WTC11 (cell line): ENCODE measurements around the gene RPS24. TPM values are rescaled to one million over a fixed set of nuclear protein-coding genes. Genes with fewer than 3 reads are reported as not detected.

Experiments used
- ATAC-seq: fragments of 200-7000 bp; cut with Tn5 transposase; 2 replicates; pipeline ENCODE4 v1.10.0; 2021; ENCODE audit warnings: mild to moderate bottlenecking, moderate library complexity
- CTCF ChIA-PET: fragments of 300-600 bp; sonication (Branson Sonifier 250); formaldehyde crosslinking; loops from one replicate; lab custom pipeline; 2021; ENCODE audit warnings: antibody characterized with exemption; lab: Charles Lee
- POLR2A ChIA-PET: fragments of 350-600 bp; sonication (Branson Sonifier 250); formaldehyde crosslinking; loops from one replicate; lab custom pipeline; 2021; ENCODE audit warnings: antibody characterized with exemption; lab: Charles Lee
- DNase-seq: peaks from one replicate; pipeline ENCODE4 v3.0.0; 2021; ENCODE audit warnings: low spot score
- H3K27ac Mint-ChIP-seq: 2 replicates; pipeline ENCODE4 v1.8.0; 2021; ENCODE audit warnings: mixed read lengths
- H3K27me3 Mint-ChIP-seq: 2 replicates; pipeline ENCODE4 v1.8.0; 2021; ENCODE audit warnings: low read depth, mild to moderate bottlenecking, moderate library complexity, mixed read lengths
- H3K36me3 Mint-ChIP-seq: 2 replicates; pipeline ENCODE4 v1.8.0; 2021; ENCODE audit warnings: mixed read lengths
- H3K4me1 Mint-ChIP-seq: 2 replicates; pipeline ENCODE4 v1.8.0; 2022; ENCODE audit warnings: mixed read lengths
- H3K4me3 Mint-ChIP-seq: 2 replicates; pipeline ENCODE4 v1.8.0; 2021; ENCODE audit warnings: mild to moderate bottlenecking, moderate library complexity, mixed read lengths
- H3K9me3 Mint-ChIP-seq: 2 replicates; pipeline ENCODE4 v1.8.0; 2021; ENCODE audit warnings: mixed read lengths
- AFF4 ChIP-seq: sonication (generic); formaldehyde crosslinking; IDR thresholded peaks from 2 replicates; pipeline ENCODE4 v1.8.1; 2023; ENCODE audit warnings: mild to moderate bottlenecking, missing genetic modification reagents, borderline replicate concordance
- AR ChIP-seq: fragments of 250-450 bp; sonication (Bioruptor Pico); IDR thresholded peaks from 2 replicates; pipeline ENCODE4 v1.9.0; 2021; ENCODE audit warnings: mild to moderate bottlenecking
- E2F1 ChIP-seq: sonication (generic); formaldehyde crosslinking; IDR thresholded peaks from 2 replicates; pipeline ENCODE4 v1.8.0; 2022; ENCODE audit warnings: mild to moderate bottlenecking, missing genetic modification reagents
- E2F4 ChIP-seq: sonication (generic); formaldehyde crosslinking; IDR thresholded peaks from 2 replicates; pipeline ENCODE4 v1.8.1; 2022; ENCODE audit warnings: low read depth, mild to moderate bottlenecking, moderate library complexity, missing genetic modification reagents, borderline replicate concordance
- E2F5 ChIP-seq: sonication (generic); formaldehyde crosslinking; IDR thresholded peaks from 2 replicates; pipeline ENCODE4 v1.8.1; 2022; ENCODE audit warnings: mild to moderate bottlenecking, moderate library complexity, missing genetic modification reagents
- ETV6 ChIP-seq: sonication (generic); formaldehyde crosslinking; IDR thresholded peaks from 2 replicates; pipeline ENCODE4 v1.8.1; 2022; ENCODE audit warnings: mild to moderate bottlenecking, missing genetic modification reagents
- GABPB1 ChIP-seq: sonication (generic); formaldehyde crosslinking; IDR thresholded peaks from 2 replicates; pipeline ENCODE4 v1.8.1; 2023; ENCODE audit warnings: mild to moderate bottlenecking, missing genetic modification reagents
- HMGXB4 ChIP-seq: sonication (generic); formaldehyde crosslinking; IDR thresholded peaks from 2 replicates; pipeline ENCODE4 v1.8.1; 2023; ENCODE audit warnings: mild to moderate bottlenecking, moderate library complexity, missing genetic modification reagents
- MLX ChIP-seq: sonication (generic); formaldehyde crosslinking; IDR thresholded peaks from 2 replicates; pipeline ENCODE4 v1.8.1; 2023; ENCODE audit warnings: mild to moderate bottlenecking, missing genetic modification reagents, moderate library complexity
- NFYB ChIP-seq: sonication (generic); formaldehyde crosslinking; conservative IDR thresholded peaks from 2 replicates; pipeline ENCODE4 v1.8.0; 2022; ENCODE audit warnings: low read depth, missing genetic modification reagents
- NR3C1 ChIP-seq: sonication (generic); formaldehyde crosslinking; conservative IDR thresholded peaks from 2 replicates; pipeline ENCODE4 v1.8.1; 2023; ENCODE audit warnings: low read depth, mild to moderate bottlenecking, missing genetic modification reagents
- PREB ChIP-seq: sonication (generic); formaldehyde crosslinking; IDR thresholded peaks from 2 replicates; pipeline ENCODE4 v1.8.1; 2022; ENCODE audit warnings: mild to moderate bottlenecking, missing genetic modification reagents, moderate library complexity, borderline replicate concordance
- ZNF317 ChIP-seq: sonication (generic); formaldehyde crosslinking; IDR thresholded peaks from 2 replicates; pipeline ENCODE4 v1.8.1; 2023; ENCODE audit warnings: low read depth, mild to moderate bottlenecking, moderate library complexity, missing genetic modification reagents, borderline replicate concordance
- ZNF396 ChIP-seq: fragments of 250-450 bp; sonication (Bioruptor Pico); IDR thresholded peaks from 2 replicates; pipeline ENCODE4 v1.8.0; 2021; ENCODE audit warnings: mild to moderate bottlenecking, moderate library complexity, borderline replicate concordance
- total RNA-seq: library from RNA; stranded (reverse); gene quantifications from 3 replicates; pipeline ENCODE4 v1.2.3, GENCODE V29; 2021

RPS24 gene
- total RNA-seq, 1 experiment from 2014 or later, result 1,819 TPM

GRCh38 chr10:77984986-77985385 lies 48.7 kb upstream of the RPS24 start (continued):
- no peak for TF ChIP-seq AFF4

GRCh38 chr10:77987671-77988255 lies 45.9 kb upstream of the RPS24 start:
- Mint-ChIP-seq H3K27me3 (no peaks in the 10 kb centered on the region), H3K27ac (no peak overlapping the region), H3K4me1 (no peaks in the 10 kb centered on the region), H3K4me3 (no peak overlapping the region), H3K9me3 (no peaks in the 10 kb centered on the region), H3K36me3 (peaks cover 86% of the 10 kb centered on the region)
- no peak for DNase-seq
- no peak for ATAC-seq
- ChIA-PET POLR2A (no interaction called here), CTCF (no interaction called here)
- TF ChIP-seq NFYB (no peak), NR3C1 (CRISPR knock-in tag) (no peak), ZNF317 (no peak), PREB (CRISPR knock-in tag) (no peak), ETV6 (no peak), ZNF396 (CRISPR knock-in tag) (no peak), E2F1 (CRISPR knock-in tag) (no peak)

- no peak overlapping the region for H3K27ac Mint-ChIP-seq
- H3K9me3 Mint-ChIP-seq, result no peaks in the 10 kb centered on the region
- POLR2A ChIA-PET, result no interaction called here
- TF ChIP-seq E2F4 (CRISPR knock-in tag) (no peak), GABPB1 (CRISPR knock-in tag) (peak; percentile 55; the same call in 1 of the 2 replicates)
- DNase-seq, result no peak
- CTCF ChIA-PET, result interaction anchor here (1.4 to 1.8 kb wide), 2 partner anchors 15 to 99 kb away, joined by 3 to 4 read pairs; no protein-coding TSS in a partner anchor
- H3K4me3 Mint-ChIP-seq, result no peak overlapping the region
- H3K36me3 Mint-ChIP-seq, result peaks cover 84% of the 10 kb centered on the region
- peaks cover 8% of the 10 kb centered on the region for H3K4me1 Mint-ChIP-seq
- H3K27me3 Mint-ChIP-seq, result no peaks in the 10 kb centered on the region
- no peak for ATAC-seq
These were observed 44.5 kb upstream of the RPS24 start for GRCh38 chr10:77989081-77989724.

- POLR2A ChIA-PET, result no interaction called here
- Mint-ChIP-seq H3K9me3 (no peaks in the 10 kb centered on the region), H3K27me3 (no peaks in the 10 kb centered on the region), H3K27ac (peak overlapping the region; percentile 40; the same call in 1 of the 2 replicates), H3K36me3 (peaks cover 72% of the 10 kb centered on the region), H3K4me1 (peaks cover 9% of the 10 kb centered on the region), H3K4me3 (no peak overlapping the region)
- DNase-seq (no peak), ATAC-seq (peak; percentile 56)
- CTCF ChIA-PET, result interaction anchor here (0.8 to 2.4 kb wide), 2 partner anchors 19 to 147 kb away, joined by 3 to 8 read pairs; no protein-coding TSS in a partner anchor
- TF ChIP-seq E2F5 (CRISPR knock-in tag), result no peak
- no peak for TF ChIP-seq HMGXB4 (CRISPR knock-in tag)
- TF ChIP-seq AR (CRISPR knock-in tag), result no peak
- TF ChIP-seq MLX (CRISPR knock-in tag), result no peak
These were observed 40.0 kb upstream of the RPS24 start for GRCh38 chr10:77993620-77994019.
